NCI-H526 (cell line): ENCODE measurements around the gene SLC25A4.
"Not testable (repeated sequence)": the region's sequence is repeated elsewhere in the genome, so short reads cannot be mapped to it uniquely, and the experiment has no call there.

Experiments
- DNase-seq, 2 experiments: peaks; one replicate each; lab custom pipeline; 2025; lab: John Stamatoyannopoulos, UW

Gene SLC25A4

GRCh38 chr4:185182239-185182638 is 39.2 kb downstream of the SLC25A4 start:
- DNase-seq, result no peak

- DNase-seq, result peak; percentile 47 to 87
Measured at GRCh38 chr4:185183622-185184281, 40.7 kb downstream of the SLC25A4 start.

- no peak for DNase-seq
Measured at GRCh38 chr4:185186769-185187168, 43.7 kb downstream of the SLC25A4 start.

GRCh38 chr4:185189606-185190305 is 46.7 kb downstream of the SLC25A4 start:
- DNase-seq, result no peak

GRCh38 chr4:185190306-185190856 is 47.3 kb downstream of the SLC25A4 start:
- DNase-seq, result no peak

DNA sequence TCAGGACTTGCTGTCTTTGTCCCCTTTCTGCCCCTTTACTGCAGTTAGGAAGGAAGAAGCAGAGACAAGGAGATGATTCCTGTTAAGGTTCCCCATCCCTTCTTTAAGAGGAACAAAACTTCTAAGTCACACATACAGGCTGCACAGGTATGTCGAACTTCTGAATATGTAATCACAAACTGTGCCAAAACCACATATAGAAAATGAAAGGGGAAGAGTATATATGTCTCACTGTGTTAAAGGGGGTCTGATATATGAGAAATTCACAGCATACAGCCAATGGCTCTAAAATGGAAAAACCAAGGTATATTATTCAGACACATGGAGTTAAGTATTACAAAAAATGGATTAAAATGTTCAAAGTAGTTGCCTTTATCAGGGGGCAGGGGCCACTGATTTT is 49.0 kb downstream of the SLC25A4 start:
- DNase-seq, result no peak

- DNase-seq, result no peak
Measured at GRCh38 chr4:185194924-185195888, 52.1 kb downstream of the SLC25A4 start.

GRCh38 chr4:185196437-185196836 is 53.4 kb downstream of the SLC25A4 start:
- no peak for DNase-seq

- DNase-seq, result not testable (repeated sequence)
Measured at GRCh38 chr4:185198189-185198588, 55.1 kb downstream of the SLC25A4 start.
